GM12873 (cell line): ENCODE results near the gene MRPL36.

ENCODE experiments used
- CTCF ChIP-seq: IDR thresholded peaks from 2 replicates; pipeline ENCODE4 v1.5.1; 2012; ENCODE audit warnings: low read depth, mild to moderate bottlenecking, moderate library complexity, low read length, control low read depth; ENCODE audit not compliant: insufficient read depth; ENCODE audit errors: missing control alignments

Gene MRPL36

GRCh38 chr5:1807451-1808185 is 8.0 kb upstream of the MRPL36 start:
- no peak for TF ChIP-seq CTCF

DNA sequence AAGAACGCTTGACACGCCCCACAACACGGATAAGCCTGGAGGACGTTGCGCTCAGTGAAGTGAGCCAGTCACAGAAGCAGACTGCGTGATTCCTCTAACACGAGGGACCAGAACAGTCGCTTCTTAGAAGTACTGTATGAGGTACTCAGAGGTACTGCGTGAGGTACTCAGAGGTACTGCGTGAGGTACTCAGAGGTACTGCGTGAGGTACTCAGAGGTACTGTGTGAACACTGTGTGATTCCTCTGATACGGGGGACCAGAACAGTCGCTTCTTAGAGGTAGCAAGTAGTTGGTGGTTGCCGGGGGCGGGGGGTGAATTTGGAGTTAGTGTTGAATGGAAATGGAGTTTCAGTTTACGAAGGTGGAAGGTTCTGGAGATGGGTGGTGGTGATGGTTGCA is 7.3 kb upstream of the MRPL36 start:
- TF ChIP-seq CTCF = no peak

DNA sequence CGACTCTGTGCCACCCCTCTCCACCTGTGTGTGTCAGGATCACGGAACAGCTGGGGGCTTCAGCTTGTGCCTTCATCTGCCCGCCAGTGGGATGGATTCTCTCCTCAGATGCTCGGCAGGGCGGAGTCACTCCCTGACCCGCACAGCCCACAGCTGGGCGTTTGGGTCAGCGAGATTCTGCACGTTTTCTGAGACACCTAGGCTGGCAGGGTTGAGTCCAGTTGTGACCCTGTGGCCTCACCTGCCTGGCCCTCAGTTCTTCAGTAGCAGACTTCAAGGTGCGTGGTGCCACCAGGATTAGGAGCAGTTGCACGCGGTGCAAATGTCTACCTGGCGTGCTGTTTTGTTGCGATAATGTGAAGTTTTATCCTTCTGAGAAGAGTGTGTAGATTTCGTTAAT is 6.6 kb upstream of the MRPL36 start:
- no peak for TF ChIP-seq CTCF

GRCh38 chr5:1805736-1806135 is 6.1 kb upstream of the MRPL36 start:
- no peak for TF ChIP-seq CTCF

DNA sequence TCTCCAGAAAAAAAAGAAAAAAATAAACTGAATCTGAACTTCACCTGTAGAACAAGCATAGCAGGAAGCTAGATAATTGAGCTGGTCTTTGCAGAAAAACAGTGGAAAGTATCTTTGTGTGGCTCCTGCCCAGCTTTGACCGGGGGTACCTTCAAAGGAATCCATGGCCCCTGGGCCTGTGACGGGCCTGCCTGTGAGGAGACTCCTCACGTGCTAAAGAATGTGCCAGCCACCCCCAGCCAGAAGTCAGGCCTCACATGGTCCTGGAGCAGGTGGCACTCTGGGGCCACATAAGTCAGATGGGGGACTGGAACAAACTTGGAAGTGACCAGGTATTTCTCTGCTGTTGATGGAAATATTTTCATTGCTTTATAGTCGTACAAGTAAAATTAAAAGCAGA is 5.7 kb upstream of the MRPL36 start:
- no peak for TF ChIP-seq CTCF

GRCh38 chr5:1804001-1804690 is 4.5 kb upstream of the MRPL36 start:
- TF ChIP-seq CTCF = no peak

- TF ChIP-seq CTCF = no peak
These were observed 3.6 kb upstream of the MRPL36 start for GRCh38 chr5:1803192-1803591.
